DLD1 (cell line): ENCODE data around the gene TMPRSS9.

Experiments used
- in situ Hi-C: cut with HindIII; loops from 2 replicates; pipeline ENCODE4 v1.10.0; 2017; ENCODE audit warnings: low sequenced_read_pairs

Gene TMPRSS9

DNA sequence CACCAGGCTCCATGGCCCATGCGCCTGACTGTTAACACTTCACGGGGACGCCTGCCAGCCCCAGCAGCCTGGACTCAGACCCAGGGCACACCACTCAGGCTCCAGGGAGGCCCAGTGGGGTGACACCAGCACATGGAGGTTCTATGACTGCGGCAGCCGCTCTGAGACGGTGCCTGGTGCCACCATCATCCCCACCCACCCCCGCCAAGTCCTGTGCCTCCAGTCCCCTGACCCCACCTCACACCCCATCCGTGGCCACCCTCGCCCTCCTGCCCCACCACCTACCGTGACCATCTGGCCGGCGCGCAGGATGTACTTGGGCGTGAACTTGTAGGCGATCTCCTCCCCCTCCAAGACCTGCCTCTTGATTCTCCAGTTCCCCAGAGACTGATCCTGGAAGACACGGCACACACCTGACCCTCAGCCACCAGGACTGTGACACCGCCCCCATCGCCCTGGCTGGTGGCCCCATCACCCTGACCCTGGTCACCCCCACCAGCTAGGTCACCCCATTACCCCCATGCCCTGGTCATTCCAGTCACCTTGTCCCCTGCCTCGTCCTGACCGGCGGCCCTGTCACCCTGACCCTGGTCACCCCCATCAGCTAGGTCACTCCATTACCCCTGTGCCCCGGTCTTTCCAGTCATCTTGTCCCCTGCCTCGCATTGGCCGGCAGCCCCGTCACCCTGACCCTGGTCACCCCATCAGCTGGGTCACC, 72.2 kb downstream of the TMPRSS9 start:
- in situ Hi-C loops = no loop called here

- in situ Hi-C loops = no loop called here
Measured at GRCh38 chr19:2433854-2434253, 73.8 kb downstream of the TMPRSS9 start.

- in situ Hi-C loops = no loop called here
Measured at GRCh38 chr19:2434267-2434666, 74.2 kb downstream of the TMPRSS9 start.

DNA sequence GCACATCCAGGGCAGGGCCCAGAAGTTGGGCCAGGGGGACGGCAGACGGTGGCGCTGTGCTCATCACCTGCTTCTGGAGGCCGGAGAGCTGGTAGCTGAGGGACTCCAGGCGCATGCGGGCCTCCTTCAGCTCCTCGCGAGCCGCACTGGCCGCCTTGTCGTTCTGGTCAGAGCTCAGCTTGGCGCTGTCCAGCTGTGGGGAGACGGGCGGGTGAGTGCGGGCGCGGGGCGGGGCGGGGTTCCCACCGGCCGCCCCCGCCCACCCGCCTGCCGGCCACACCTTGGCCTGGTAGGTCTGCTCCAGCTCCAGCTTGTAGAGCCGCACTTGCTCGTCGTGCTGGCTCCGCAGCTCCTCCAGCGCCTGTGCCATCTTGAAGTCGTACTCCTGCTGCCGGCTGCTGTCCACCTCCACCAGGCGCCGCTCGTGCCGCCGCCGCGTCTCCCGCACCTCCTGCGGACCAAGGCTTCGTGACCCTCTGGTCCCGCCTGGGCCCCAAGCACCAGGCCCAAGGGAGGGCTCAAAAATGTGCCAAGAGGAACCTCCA, 74.7 kb downstream of the TMPRSS9 start:
- in situ Hi-C loops = no loop called here

GRCh38 chr19:2436384-2436783, 76.3 kb downstream of the TMPRSS9 start:
- in situ Hi-C loops = no loop called here

GRCh38 chr19:2436926-2437325, 76.9 kb downstream of the TMPRSS9 start:
- in situ Hi-C loops = no loop called here

DNA sequence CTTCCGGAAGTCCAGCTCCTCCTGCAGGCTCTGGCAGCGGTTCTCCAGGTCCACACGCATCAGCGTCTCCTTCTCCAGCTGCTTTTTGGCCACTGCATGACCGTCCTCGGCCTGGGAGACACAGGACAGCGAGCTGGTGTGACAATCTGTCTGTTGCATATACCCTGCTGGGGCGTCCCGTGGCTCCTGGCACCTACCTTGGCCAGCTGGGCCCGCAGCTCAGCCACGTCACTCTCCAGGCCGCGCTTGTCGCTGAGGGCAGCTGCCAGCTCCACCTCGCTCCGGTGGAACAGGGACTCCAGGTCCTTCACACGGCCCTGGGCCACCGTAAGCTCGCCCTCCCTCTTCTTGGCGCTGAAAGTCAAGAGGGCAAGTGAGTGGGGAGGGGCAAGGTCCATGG, 78.1 kb downstream of the TMPRSS9 start:
- in situ Hi-C loops = no loop called here

GRCh38 chr19:2440515-2440914, 80.5 kb downstream of the TMPRSS9 start:
- in situ Hi-C loops = no loop called here

DNA sequence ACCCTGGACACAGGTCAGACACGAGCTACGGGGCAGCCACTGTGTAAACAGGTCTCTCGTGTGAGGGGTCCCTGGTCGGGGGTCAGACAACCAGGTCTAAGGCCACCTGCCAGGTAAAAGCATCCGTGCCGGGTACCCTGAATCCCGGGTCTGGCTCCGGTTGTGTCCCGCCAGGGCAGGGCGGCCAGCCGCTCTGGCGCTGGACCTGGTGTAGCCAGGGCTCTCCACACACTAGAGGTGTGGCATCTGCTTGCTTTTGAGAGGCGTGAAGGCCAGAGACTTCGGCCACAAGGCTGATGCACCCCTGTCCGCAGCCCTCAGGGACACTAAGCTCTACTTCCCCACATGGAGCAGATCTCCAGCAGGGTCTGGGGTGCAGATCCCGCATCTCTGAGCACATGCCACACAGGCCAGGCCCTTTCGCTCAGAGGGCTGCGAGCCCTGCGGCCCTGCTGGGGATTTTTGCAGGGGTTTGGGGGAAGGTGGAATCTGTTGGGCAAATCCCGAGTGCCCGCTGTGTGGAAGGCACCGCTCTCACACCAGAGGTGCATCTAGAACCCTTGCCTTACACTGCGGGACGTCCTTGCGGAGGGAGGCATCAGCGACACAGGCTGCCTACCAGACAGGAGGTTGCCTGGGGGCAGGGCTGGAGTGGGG, 81.2 kb downstream of the TMPRSS9 start:
- in situ Hi-C loops = no loop called here

DNA sequence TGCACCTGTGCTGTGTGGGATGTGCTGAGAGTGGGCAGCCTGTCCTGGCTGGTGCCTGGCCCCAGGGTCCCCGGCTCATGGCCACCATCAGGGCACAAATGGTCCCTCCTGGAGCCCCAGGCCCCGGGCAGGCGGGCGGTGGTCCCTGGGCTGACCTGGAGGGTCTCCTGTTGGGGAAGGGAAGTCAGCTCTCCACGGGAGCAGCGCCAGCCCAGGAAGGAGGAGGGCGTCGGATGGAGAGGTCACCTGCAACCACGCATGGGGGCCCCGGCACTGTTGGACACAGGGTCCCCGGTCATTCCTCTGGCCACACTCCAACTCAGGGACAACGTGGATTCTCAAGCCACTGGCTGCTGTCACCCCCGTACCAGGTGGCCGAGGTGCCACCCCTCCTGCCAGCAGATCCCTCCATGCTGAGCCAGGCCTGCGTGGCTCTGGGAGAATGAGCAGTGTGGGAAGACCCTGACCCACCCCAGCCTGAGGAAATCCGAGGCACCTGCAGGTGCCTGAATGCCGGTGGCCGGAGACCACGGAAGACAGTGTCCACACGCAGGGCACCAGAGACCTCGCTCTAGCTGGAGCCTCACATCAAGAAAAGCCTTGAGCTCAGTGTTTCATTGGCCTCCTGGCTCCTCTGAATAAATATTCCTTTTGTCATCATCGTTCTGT, 83.2 kb downstream of the TMPRSS9 start:
- in situ Hi-C loops = no loop called here

GRCh38 chr19:2443785-2444182, 83.7 kb downstream of the TMPRSS9 start:
- in situ Hi-C loops = no loop called here

DNA sequence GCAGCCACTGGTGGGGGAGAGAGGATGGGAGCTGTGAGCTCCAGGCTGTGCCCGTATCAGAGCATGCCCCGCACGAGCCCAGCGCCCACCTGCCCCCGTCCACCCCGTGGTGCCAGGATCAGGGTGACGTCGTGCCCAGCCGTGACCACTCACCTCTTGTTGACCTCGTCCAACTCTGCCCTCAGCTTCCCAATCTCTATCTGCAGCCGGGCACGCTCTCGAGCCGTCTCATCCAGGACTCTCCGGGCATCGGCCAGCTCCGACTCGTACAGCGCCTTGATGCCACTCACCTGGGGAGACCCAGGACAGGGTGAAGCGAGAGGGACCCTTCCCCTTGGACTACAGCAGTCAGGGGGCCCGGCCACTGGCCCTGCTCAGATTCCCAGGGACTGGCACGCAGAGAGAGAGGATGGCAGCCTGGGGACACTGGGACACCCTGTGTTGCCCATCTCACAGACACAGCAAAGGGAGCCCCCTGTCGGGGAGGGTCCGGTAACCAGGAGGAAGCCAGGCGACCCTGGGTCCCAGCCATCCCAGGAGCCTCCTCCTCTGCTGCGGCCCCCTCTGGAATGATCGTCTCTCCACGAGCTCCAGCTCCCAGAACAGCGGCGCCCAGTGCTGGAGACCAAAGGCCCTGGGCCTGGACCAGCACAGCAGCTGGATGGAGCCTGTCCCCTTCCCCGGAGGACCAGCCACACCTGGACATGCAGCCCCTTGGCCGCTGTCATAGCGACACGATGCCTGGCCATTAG, 84.4 kb downstream of the TMPRSS9 start:
- in situ Hi-C loops = no loop called here

DNA sequence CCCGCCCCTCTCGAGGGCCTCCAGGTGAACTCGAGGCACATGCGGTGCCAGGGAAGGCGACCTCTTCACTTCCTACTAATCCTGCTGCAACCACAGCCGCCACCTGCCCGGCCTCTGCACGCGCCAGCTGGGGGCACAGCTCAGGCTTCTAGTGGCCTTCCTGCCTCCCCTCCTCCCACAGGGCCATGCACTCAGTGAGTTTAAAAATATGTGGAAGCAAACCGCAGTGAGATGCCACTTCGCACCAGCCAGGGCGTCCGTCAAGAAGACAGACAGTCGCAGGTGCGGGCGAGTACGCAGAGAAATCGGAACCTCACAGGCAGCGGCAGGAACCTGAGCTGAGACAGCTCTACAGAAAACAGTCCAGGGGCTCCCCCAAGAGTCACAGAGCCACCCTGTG, 86.3 kb downstream of the TMPRSS9 start:
- in situ Hi-C loops = no loop called here

DNA sequence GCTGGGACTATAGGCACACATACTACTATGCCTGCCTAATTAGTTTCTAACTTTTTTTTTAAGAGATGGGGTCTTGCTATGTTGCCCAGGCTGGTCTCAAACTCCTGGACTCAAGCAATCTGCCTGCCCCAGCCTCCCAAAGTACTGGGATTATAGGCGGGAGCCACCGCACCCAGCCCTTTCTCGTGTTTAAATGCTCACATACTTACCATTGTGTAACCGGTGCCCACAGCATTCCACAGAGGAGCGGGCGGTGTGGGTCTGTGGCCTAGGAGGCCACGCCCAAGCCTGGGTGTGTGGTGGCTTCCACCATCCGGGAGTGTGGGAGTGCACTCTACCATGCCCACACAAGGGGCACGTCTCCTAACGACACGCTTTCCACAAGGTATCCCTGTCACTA, 89.0 kb downstream of the TMPRSS9 start:
- in situ Hi-C loops = no loop called here

DNA sequence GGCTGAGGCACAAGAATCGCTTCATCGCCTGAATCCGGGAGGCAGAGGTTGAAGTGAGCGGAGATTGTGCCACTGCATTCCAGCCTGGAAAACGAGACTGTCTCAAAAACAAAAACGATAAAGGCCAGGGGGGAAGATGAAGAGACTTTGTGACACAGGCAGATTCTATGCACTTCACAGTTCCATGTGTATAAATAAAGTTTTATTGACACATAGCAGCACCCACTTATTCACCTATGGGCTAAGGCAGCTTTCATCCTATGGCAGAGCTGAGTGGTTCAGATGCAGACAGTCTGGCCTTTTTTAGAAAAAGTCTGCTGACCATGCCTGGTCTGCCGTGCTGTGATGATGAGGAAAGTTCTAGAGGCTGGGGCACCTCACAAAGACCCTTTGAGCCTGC, 91.1 kb downstream of the TMPRSS9 start:
- in situ Hi-C loops = no loop called here

DNA sequence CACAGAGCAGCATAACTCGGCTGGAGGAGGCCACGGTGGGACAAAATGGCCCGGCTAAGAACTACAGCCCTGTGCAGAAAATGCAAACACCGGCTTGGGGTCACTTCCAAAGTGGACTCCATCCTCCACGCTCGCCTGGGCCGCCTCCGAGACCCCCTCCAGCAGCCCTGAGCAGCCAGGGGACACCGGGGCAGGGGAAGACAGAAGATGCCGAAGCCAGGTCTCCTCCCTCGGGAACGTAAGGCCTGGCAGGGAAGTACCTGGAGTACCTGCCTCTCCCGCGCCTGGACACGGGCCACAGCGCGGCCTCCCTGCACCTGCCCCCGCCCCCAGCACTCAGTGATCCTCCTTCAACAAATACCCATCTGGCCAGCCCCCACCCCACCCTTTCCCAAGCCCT, 91.7 kb downstream of the TMPRSS9 start:
- in situ Hi-C loops = no loop called here

- in situ Hi-C loops = no loop called here
Measured at GRCh38 chr19:2453431-2454025, 93.5 kb downstream of the TMPRSS9 start.

DNA sequence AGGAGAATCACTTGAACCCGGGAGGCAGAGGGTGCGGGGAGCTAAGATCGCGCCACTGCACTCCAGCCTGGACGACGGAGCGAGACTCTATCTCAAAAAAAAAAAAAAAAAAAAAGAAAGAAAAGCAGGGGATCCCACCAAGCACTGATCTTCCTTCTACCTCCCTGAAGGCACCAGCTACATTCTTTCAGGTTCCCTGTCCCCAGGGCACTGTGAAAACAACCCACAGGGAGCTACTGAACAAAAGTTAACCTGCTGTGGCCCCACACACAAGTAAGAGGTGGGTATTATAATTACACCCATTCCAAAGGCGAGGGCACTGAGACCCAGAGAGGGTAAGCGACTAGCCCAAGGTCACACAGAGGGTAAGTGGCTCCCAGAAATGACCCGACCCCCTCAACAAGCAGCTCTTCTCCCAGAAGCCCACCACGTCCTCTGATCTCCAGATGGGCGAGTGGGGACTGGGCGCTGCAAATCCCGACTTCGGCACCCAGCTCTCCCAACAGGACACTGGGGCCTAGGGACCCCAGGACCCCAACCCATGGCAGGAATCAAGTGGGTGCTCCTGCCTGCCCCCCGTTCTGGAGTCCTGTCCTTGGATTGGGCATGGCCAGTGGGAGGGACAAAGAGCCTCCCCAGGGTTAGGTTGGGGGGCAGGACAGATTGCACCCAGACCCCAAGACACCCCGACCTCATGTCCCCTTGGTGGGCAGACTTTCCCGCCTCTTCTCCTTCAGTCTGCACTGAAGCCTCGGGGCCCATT, 94.3 kb downstream of the TMPRSS9 start:
- in situ Hi-C loops = no loop called here

DNA sequence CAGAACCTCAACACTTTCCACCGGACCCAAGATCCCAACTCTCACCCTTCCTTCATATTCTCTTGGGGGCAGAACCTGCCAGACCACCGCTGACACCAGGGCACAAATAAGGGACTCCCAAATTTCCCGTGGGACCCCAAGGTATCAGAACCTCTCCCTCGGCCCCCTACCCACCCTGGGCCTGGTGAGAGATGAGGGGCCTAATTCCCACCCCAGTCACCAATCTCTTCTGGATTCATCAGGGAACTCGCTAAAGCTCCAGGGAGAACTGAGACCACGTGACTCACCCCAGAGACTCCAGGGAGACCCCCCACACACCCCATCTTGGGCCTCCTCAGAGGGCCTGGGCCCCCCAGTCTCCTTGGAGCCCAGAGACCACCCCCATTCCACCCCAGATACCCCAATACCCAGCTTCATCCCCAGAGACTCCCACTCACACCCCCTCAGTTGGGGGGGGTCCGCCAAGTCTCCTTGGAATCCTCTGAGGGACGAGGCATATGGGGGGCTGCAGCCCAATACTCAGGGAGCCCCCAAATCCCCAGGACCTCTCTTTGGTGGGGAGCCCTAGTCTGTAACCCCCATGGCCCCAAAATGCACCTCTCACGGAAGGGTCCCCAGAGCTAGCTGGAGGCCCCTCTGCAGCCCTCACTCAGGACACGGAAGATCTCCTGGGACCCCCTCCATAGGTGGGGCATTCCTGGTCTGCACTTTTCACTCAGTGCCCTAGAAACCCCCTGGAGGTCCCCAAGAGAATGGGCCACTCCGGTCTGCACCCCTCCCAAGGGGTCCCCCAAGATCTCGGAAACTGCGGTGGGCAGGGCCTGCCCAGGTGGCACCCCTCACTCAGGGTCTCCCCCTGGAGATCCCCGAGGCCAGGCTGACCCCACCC, 95.1 kb downstream of the TMPRSS9 start:
- in situ Hi-C loops = no loop called here
